NOMO-1 treated with dmso at 0.1 percent for 144 hours (cell line): ENCODE measurements around the gene COQ8B.
"Not testable (repeated sequence)": the region's sequence is repeated elsewhere in the genome, so short reads cannot be mapped to it uniquely, and the experiment has no call there.

Experiments
- DNase-seq: peaks from one replicate; lab custom pipeline; 2025; ENCODE audit not compliant: unreplicated experiment; lab: John Stamatoyannopoulos, UW

The COQ8B gene

GRCh38 chr19:40742886-40743285 is 26.2 kb upstream of the COQ8B start:
- DNase-seq: no peak

GRCh38 chr19:40742477-40742876 is 25.8 kb upstream of the COQ8B start:
- no peak for DNase-seq

- DNase-seq: no peak
These were observed 25.1 kb upstream of the COQ8B start for GRCh38 chr19:40741527-40742390.

- no peak for DNase-seq
These were observed 24.1 kb upstream of the COQ8B start for GRCh38 chr19:40740747-40741146.

GRCh38 chr19:40739871-40740703 is 23.4 kb upstream of the COQ8B start:
- DNase-seq: no peak

- DNase-seq: no peak
These were observed 22.5 kb upstream of the COQ8B start for GRCh38 chr19:40739030-40739839.

GRCh38 chr19:40737102-40737644 is 20.5 kb upstream of the COQ8B start:
- no peak for DNase-seq

GRCh38 chr19:40736661-40737060 is 20.0 kb upstream of the COQ8B start:
- DNase-seq: no peak

GRCh38 chr19:40735013-40735771 is 18.5 kb upstream of the COQ8B start:
- no peak for DNase-seq

- DNase-seq: no peak
These were observed 16.5 kb upstream of the COQ8B start for GRCh38 chr19:40733149-40733548.

- DNase-seq: not testable (repeated sequence)
These were observed 15.6 kb upstream of the COQ8B start for GRCh38 chr19:40732304-40732703.

- DNase-seq: not testable (repeated sequence)
These were observed 13.4 kb upstream of the COQ8B start for GRCh38 chr19:40730065-40730464.

- DNase-seq: no peak
These were observed 9.6 kb upstream of the COQ8B start for GRCh38 chr19:40726279-40726678.

- DNase-seq: no peak
These were observed 8.2 kb upstream of the COQ8B start for GRCh38 chr19:40724855-40725254.

GRCh38 chr19:40724315-40724714 is 7.6 kb upstream of the COQ8B start:
- DNase-seq: no peak

GRCh38 chr19:40723661-40724254 is 7.1 kb upstream of the COQ8B start:
- DNase-seq: no peak

- DNase-seq: no peak
These were observed 5.4 kb upstream of the COQ8B start for GRCh38 chr19:40721936-40722661.

- DNase-seq: no peak
These were observed 4.4 kb upstream of the COQ8B start for GRCh38 chr19:40721140-40721486.

GRCh38 chr19:40719414-40719894 is 2.8 kb upstream of the COQ8B start:
- no peak for DNase-seq
